OCI-LY1 (cell line): ENCODE measurements around the gene IQSEC1.

ENCODE experiments used
- H2AFZ ChIP-seq: fragments of 200-600 bp; sonication (generic), shearing (Covaris generic); 2 replicates; pipeline ENCODE4 v1.6.0; 2014; ENCODE audit warnings: antibody characterized with exemption, mild to moderate bottlenecking, low read length
- H3F3A ChIP-seq: fragments of 200-600 bp; sonication (generic), shearing (Covaris generic); 2 replicates; pipeline ENCODE4 v1.6.0; 2014; ENCODE audit warnings: mild to moderate bottlenecking, antibody characterized with exemption, low read length, moderate library complexity; ENCODE audit not compliant: insufficient read depth
- H3K27ac ChIP-seq: fragments of 200-600 bp; sonication (generic); 2 replicates; pipeline ENCODE4 v1.5.1; 2014; ENCODE audit warnings: low read length, mixed run types, mild to moderate bottlenecking, low read depth; ENCODE audit not compliant: poor library complexity, severe bottlenecking
- H3K27me3 ChIP-seq: fragments of 200-600 bp; sonication (generic); 2 replicates; pipeline ENCODE4 v1.6.0; 2014; ENCODE audit warnings: antibody characterized with exemption, mild to moderate bottlenecking, low read length, moderate library complexity; ENCODE audit not compliant: insufficient read depth
- H3K36me3 ChIP-seq: fragments of 200-600 bp; sonication (generic); 2 replicates; pipeline ENCODE4 v1.6.1; 2014; ENCODE audit warnings: mild to moderate bottlenecking, antibody characterized with exemption, low read length, moderate library complexity, mixed read lengths; ENCODE audit not compliant: insufficient read depth
- H3K4me1 ChIP-seq: fragments of 200-600 bp; sonication (generic); 2 replicates; pipeline ENCODE4 v1.5.1; 2014; ENCODE audit warnings: mild to moderate bottlenecking, low read length, moderate library complexity; ENCODE audit not compliant: insufficient read depth, severe bottlenecking
- H3K4me2 ChIP-seq: fragments of 200-600 bp; sonication (generic), shearing (Covaris generic); 2 replicates; pipeline ENCODE4 v1.6.1; 2014; ENCODE audit warnings: low read length
- H3K4me3 ChIP-seq: fragments of 200-600 bp; sonication (generic); 2 replicates; pipeline ENCODE4 v1.5.1; 2014; ENCODE audit warnings: low read length, low read depth, mild to moderate bottlenecking, mixed read lengths; ENCODE audit not compliant: poor library complexity, severe bottlenecking
- H3K79me2 ChIP-seq: fragments of 200-600 bp; shearing (Covaris generic); 2 replicates; pipeline ENCODE4 v1.6.1; 2016; ENCODE audit warnings: mixed run types, low read length, mixed read lengths; ENCODE audit not compliant: insufficient read depth
- H3K9ac ChIP-seq: fragments of 200-600 bp; sonication (generic), shearing (Covaris generic); 2 replicates; pipeline ENCODE4 v1.6.1; 2014; ENCODE audit warnings: mild to moderate bottlenecking, low read length, mixed read lengths
- H3K9me2 ChIP-seq: fragments of 200-600 bp; sonication (generic), shearing (Covaris generic); 2 replicates; pipeline ENCODE4 v1.6.1; 2014; ENCODE audit warnings: low read depth, mild to moderate bottlenecking, low read length, mixed read lengths
- H3K9me3 ChIP-seq: fragments of 200-600 bp; shearing (Covaris generic); 2 replicates; pipeline ENCODE4 v1.6.1; 2014; ENCODE audit warnings: low read length, mixed read lengths
- H4K20me1 ChIP-seq: fragments of 200-600 bp; sonication (generic), shearing (Covaris generic); 2 replicates; pipeline ENCODE4 v1.6.0; 2016; ENCODE audit warnings: mild to moderate bottlenecking, low read length; ENCODE audit not compliant: insufficient read depth
- CTCF ChIP-seq: fragments of 200-600 bp; sonication (generic), shearing (Covaris generic); IDR thresholded peaks from 2 replicates; pipeline ENCODE4 v1.5.1; 2017; ENCODE audit warnings: mild to moderate bottlenecking, antibody characterized with exemption, low read length, moderate library complexity, mixed read lengths
- EZH2 ChIP-seq: fragments of 200-600 bp; sonication (generic), shearing (Covaris generic); IDR thresholded peaks from 2 replicates; pipeline ENCODE4 v1.8.0; 2017; ENCODE audit warnings: borderline replicate concordance, mixed run types, mild to moderate bottlenecking, antibody characterized with exemption, low read length, moderate library complexity, mixed read lengths

IQSEC1 gene

GRCh38 chr3:12898965-12899755, 174.1 kb downstream of the IQSEC1 start:
- H3K79me2 ChIP-seq: no peaks in the 10 kb centered on the region
- no peaks in the 10 kb centered on the region for H3K9me2 ChIP-seq
- H3K4me2 ChIP-seq: no peak overlapping the region
- no peak overlapping the region for H2AFZ ChIP-seq
- H3K4me1 ChIP-seq: no peaks in the 10 kb centered on the region
- H3K27me3 ChIP-seq: peaks cover 23% of the 10 kb centered on the region; the same call in 1 of the 2 replicates
- no peak overlapping the region for H3K4me3 ChIP-seq
- no peak overlapping the region for H3K9ac ChIP-seq
- H3K27ac ChIP-seq: no peak overlapping the region
- H3K36me3 ChIP-seq: no peaks in the 10 kb centered on the region
- TF ChIP-seq EZH2: no peak
- TF ChIP-seq CTCF: no peak
- no peaks in the 10 kb centered on the region for H4K20me1 ChIP-seq
- no peaks in the 10 kb centered on the region for H3K9me3 ChIP-seq
- no peaks in the 10 kb centered on the region for H3F3A ChIP-seq

- Histone ChIP-seq H3F3A (no peaks in the 10 kb centered on the region), H3K4me2 (no peak overlapping the region), H3K4me3 (no peak overlapping the region), H3K36me3 (no peaks in the 10 kb centered on the region), H3K27me3 (peaks cover 22% of the 10 kb centered on the region; the same call in 1 of the 2 replicates), H3K9me2 (no peaks in the 10 kb centered on the region), H3K9me3 (no peaks in the 10 kb centered on the region), H3K9ac (no peak overlapping the region), H4K20me1 (no peaks in the 10 kb centered on the region), H3K79me2 (no peaks in the 10 kb centered on the region), H2AFZ (no peak overlapping the region), H3K27ac (no peak overlapping the region), H3K4me1 (no peaks in the 10 kb centered on the region)
- no peak for TF ChIP-seq EZH2
- no peak for TF ChIP-seq CTCF
Observed at GRCh38 chr3:12898290-12898964, 174.8 kb downstream of the IQSEC1 start.

GRCh38 chr3:12897381-12898289, 175.6 kb downstream of the IQSEC1 start:
- no peak overlapping the region for H3K27ac ChIP-seq
- H2AFZ ChIP-seq: no peak overlapping the region
- no peaks in the 10 kb centered on the region for H4K20me1 ChIP-seq
- no peaks in the 10 kb centered on the region for H3K4me1 ChIP-seq
- no peaks in the 10 kb centered on the region for H3K9me3 ChIP-seq
- H3K4me3 ChIP-seq: no peak overlapping the region
- no peaks in the 10 kb centered on the region for H3K36me3 ChIP-seq
- H3K9me2 ChIP-seq: no peaks in the 10 kb centered on the region
- H3F3A ChIP-seq: no peaks in the 10 kb centered on the region
- H3K4me2 ChIP-seq: no peak overlapping the region
- H3K9ac ChIP-seq: no peak overlapping the region
- TF ChIP-seq EZH2 (no peak), CTCF (no peak)
- H3K79me2 ChIP-seq: no peaks in the 10 kb centered on the region
- H3K27me3 ChIP-seq: peaks cover 20% of the 10 kb centered on the region; the same call in 1 of the 2 replicates
